Activated CD4-positive, alpha-beta T cell treated with anti-CD3 and anti-CD28 coated beads for 24 hours (primary cell): ENCODE results near the gene PARVG.

Source experiments
- DNase-seq, 2 donors: peaks; one replicate each; pipeline ENCODE4 v3.0.0-alpha.2; 2020; ENCODE audit warnings: low read depth in 2 of 2

The PARVG gene, protein sequence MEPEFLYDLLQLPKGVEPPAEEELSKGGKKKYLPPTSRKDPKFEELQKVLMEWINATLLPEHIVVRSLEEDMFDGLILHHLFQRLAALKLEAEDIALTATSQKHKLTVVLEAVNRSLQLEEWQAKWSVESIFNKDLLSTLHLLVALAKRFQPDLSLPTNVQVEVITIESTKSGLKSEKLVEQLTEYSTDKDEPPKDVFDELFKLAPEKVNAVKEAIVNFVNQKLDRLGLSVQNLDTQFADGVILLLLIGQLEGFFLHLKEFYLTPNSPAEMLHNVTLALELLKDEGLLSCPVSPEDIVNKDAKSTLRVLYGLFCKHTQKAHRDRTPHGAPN

DNA sequence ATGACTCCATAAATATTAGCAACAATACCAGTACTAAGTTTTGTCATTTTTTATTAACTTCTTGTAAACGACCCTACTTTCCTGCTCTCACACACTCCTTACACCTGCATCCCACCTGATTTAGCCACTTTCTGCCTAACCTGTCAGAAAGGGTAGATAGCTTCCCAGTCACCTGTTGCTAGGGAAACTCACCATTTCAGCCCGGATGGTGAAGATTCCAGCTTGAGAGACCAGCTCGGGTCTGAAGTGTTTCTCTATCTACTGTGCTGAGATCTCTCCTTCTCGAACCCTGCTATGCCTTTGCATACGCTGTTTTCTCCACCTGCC, at the start of gene PARVG:
PARVG (plus strand) TSS at position 220 of the 327 bp plus-strand sequence. CDS start 2,405 bp downstream, outside the sequence.
- DNase-seq = peak in 1 of 2 donors; percentile 18

DNA sequence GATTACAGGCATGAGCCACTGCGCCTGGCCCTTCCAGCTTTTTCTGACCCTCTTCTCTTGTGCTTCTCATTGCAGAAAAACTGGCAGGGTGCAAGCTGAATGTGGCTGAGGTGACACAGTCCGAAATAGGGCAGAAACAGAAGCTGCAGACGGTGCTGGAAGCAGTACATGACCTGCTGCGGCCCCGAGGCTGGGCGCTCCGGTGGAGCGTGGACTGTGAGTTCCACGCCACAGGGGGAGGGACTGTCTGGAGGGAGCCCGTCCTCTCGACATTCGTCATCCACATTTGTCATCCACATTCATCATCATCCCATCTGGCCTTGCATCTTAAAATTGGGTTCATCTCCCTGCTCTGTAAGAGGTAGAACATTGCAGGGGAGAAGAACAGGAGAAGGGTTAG, 49.3 kb upstream of the PARVG start:
- no peak for DNase-seq

DNA sequence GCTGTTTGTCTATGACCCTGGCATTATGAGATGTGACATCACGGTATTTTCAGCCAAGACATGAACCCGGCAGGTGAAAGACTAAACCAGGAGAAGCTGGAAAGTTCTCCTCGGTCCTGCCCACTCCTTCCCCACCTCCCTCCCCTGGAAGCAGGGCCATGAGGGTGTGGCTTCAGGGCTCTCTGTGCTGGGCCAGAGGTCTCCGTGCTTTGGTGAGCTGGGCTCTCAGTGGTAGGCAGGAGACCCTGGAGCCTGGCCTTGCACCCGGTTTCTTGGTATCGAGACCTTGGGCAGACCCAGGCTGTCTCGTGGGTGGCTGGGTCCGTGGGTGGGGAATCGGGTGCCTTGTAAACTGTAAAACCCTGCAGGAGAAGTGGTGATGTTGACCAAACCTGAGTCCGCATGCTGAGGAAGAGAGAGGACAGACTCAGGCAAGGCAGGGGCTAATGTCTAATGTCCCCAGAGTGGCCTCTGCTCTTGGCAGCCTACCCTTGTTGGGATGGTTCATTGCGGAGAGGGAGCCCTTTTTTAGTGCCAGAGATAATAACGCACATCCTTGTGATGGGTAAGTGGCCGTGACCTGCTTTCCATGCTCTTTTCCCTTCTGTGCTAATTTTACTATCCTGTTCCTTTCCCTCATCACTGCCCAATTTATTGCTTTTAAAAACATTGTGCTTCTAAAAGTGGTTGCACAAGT, 48.6 kb upstream of the PARVG start:
- no peak for DNase-seq

DNA sequence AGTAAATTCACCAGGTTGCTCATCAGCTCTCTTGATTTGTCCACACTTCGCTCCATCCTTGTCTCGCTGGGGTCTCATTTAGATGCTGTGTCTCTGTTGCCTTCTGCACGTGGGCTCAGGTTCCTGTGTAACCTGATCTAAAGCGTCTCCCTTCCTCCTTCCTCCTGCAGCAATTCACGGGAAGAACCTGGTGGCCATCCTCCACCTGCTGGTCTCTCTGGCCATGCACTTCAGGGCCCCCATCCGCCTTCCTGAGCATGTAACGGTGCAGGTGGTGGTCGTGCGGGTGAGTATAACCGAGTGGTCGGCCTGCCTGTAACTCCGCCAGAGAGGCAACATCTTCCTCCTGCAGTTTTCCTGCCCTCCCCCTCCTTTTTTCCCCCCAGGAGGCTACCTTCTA, 48.0 kb upstream of the PARVG start:
- no peak for DNase-seq

DNA sequence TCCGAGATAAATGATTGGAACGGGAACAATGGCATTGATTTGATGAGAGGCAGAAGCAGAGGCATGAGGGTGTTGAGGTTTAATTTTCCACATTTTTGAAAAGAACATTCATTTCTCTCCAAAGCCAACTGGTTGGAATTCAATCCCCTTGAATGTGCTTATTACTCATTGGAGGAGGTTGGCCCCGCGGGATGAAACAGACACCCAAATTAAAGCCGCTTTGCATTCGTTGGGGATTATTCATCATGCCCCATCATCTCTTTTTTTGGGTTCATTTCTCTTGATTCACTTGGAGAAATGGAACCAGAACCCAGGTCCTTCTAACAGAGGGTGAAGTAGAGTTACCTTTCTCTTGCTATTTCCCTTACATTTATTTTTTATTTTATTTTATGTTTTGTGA, 47.6 kb upstream of the PARVG start:
- no peak for DNase-seq

DNA sequence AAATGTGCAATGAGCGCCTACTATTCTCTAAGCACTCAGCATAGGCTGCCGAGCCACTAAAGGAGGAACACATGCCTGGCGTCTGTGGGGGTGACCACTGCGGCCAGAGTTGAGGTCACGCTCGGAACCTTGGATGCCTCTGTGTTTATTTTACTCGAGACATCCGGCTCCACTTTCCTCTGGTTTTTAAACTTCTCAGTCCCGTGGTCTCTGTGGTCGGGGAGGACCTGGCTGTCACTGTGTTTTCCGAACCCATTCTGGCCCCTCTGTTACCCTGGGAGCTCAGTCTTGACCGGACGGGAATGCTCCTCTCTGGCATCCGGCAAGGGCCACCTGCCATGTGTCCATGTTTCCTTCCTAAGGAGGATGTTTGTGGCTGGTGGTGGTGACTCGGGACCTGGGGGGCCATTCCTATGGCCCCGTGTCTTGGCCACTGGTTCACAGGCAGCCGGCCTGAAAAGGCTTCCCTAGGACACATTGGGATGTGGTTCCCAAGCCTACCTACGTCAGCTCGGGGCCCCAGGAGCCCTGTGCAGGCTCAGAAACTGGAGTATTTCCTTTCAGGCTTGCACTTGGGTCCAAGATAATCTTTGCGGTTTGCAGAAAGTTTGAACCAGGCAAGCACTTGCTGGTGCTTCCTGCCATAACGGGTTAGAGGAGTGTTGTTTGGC, 46.7 kb upstream of the PARVG start:
- no peak for DNase-seq

DNA sequence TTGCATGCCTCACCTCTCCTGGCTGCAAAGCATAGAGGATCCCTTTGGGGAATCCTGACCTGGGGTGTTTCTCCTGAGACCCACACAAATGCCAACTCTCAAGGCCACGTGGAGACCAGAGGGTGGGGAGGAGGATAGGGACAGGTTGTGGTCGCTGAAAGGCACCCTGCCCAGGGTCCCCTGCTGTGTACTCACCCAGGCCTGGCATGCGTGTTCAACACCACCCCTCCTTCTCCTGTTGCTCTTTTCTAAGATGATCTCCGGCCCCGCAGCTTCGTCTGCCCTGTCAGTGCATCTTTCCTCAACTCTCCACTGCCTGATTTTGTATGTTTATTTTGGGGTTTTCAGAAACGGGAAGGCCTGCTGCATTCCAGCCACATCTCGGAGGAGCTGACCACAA, 44.6 kb upstream of the PARVG start:
- no peak for DNase-seq

DNA sequence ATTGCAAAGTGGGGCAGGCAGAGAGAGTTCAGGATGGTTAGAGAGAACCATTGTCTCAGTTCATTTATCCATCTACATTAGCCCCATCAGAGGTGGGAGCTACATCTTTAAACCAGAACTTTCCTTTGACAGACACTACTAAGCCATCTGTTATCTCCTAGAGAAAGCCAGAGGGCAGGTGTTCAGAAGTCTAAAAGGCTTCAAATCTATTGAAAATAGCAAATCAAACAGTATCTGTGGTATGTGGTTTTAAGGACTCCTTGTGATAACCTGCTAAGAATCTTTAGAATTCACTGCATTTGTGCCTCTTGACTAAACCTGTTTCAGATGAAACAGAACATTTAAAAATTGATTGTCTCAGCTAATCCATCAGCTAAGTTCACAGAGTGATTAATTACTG, 43.9 kb upstream of the PARVG start:
- no peak for DNase-seq

DNA sequence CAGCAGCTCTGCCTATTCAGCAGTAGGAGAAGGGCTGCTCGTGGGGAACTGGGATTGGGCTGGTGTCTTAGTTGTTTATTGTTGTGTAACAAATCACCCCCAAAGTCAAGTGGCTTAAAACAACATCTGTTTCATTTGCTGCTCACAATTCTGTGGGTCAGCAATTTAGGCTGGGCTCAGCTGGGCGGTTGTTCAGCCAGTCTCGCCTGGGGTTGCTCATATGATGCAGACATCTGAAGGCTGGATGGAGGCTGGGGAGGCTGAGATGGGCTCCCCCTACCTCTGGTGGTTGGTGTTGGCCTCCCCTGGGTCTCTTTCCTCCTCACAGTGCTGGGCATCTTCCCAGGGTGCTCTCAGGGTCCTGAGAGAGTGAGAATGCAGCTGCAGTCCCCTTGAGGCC, 43.3 kb upstream of the PARVG start:
- no peak for DNase-seq

DNA sequence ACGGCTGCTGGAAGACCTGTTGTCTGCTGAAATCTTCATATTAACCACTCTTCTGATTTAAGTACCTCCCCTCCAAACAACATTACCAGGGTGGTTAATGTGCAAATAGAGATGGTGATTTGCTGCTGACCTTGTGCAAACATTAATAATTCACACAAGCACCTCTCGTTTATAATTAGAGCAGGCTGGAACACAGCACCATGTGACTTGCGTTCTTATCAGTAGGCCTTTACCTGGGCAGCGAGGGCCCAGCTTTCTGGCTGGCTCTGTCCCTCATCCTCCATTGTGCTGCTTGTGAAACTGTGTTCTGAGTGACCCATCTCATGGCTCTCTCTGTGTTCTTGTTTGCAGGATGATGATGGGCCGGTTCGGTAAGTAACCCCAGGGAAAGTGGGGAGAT, 41.0 kb upstream of the PARVG start:
- no peak for DNase-seq

DNA sequence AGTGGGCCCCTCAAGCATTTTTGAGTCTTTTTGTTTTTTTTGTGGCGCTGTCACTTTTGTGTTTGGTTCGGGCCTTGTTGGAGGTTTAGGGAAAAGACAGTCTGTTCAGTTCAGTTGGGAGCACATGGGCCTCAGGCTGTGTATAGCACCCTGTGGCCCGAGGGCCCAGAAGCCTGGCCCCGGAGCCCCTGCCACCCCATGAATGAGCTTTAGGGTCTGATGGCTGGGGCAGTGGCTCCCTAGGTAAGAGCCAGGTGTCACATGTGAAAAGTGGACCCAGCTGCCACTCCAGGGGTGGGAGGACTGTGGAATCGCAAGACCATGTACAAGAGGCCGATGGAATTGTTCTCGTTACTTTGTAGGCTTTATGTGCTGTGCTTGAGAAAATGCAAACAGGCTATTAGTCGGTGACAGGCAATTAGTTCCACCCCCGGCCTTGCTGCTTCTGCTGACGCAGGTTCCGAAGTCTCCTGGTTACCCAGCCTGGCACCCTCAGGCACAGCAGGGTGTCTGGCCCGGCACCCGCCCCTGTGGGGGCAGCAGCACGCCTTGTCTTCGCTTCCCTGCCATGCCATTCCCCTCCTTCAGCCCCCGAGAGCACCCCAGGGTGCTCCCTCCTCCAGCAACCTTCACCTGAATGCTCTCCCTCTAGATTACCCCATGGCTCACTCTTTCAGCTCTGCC, 38.2 kb upstream of the PARVG start:
- DNase-seq = no peak

DNA sequence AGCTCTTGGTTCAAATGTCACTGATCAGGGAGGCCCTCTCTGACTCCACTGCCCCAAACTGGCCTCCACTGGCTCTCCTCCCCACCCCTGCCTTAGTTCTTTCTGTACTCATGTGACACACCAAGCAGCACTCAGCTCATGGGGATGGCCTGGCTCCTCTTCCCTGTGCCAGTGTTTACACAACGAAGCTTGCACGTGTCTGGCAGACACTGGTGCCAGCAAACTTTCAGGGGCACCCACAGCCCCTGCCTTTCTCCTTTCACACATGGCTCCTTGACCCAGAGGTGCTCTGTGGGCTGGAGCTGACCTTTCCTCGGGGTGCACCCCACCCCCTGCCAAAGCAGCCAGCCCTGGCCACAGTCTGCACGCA, 37.6 kb upstream of the PARVG start:
- no peak for DNase-seq

DNA sequence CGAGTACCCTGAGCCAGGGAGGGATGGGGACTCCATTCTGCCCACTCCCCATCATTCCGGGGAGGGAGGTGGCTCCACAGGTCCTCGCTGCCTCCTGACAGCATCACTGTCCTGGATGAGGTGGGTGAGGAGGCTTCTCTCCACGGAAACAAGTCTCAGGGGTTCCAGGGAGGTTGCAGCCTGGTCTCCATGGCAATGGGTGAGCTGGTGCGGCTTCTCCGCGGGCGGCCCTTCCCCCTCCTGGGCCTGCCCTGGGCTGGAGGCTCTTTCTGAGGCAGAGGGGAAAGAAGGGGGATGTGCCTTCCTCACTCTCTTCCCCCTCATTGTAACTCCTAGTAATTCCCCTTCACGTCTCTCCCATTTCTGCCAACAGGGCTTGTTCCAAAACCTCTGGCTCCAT, 37.1 kb upstream of the PARVG start:
- no peak for DNase-seq

DNA sequence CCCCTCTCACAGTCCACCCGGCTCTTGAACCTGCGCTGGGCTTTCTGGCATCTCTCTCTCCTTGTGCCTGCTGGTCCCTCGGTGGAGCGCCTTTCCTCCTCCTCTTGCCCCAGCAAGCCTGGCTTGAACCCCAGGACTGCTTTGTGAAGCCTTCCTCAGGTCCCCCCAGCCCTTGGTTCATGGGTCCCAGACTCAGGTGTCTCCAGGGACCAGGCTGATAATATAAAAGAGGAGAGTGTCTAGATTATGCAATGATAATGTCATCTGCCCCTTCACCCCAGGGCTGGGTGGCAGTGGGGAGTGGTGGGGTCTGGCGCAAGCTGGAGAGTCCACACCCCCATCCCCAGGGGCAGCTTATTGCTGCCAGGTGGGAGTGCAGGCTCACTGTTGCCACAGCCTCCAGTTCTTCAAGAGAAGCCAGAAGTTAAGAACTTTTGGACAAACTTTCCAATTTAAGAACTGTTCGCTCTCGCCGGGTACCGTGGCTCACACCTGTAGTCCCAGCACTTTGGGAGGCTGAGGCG, 36.6 kb upstream of the PARVG start:
- no peak for DNase-seq

DNA sequence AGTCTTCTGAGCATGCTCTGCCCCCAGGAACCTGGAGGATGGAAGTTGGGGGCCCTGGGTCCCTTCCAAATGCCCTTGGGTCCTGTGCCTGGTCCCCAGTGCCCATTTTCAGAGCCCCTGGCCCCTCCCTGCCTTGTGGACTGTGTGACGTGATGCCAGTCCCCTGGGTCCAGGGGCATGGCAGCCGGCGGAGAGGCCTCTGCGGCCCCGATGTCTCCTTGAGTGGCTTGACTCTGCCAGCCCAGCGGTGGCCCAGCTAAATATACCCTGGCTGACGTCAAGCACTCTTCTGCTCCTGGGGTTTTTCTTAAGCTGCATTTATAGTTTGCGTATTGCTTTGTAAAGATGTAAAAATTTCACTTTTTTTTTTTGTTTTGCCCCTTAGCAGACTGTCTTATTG, 35.2 kb upstream of the PARVG start:
- DNase-seq = no peak

DNA sequence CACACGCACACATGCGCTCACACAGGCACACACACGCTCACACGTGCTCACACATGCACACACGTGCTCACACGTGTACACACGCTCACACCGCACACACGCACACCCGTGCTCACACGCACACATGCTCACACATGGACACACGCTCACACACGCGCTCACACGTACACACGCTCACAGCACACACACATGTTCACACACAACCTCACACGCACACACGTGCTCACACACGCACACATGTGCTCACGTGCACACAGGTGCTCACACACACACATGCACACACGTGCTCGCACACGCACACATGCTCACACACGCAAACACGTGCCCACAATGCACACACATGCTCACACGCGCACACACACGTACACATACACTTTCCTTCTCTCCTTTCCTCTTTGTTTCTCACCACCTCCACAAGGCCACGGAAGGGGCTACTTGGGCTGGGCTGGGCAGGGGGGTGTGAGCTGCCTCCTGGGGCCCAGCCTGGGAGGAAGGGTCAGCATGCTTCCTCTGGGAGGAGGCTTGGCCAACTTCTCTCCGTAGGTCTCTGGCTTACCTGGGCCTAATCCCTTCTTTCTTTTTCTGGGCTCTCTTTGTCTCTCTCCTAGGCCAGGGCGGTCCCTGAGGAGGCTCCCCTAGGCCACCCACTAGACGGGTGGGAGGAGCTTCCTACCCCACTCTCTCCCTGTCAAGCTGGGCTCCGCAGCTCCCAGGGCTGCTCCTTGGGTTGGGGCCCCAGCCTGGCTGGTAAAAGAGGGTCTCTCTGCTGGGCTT, 34.5 kb upstream of the PARVG start:
- no peak for DNase-seq

DNA sequence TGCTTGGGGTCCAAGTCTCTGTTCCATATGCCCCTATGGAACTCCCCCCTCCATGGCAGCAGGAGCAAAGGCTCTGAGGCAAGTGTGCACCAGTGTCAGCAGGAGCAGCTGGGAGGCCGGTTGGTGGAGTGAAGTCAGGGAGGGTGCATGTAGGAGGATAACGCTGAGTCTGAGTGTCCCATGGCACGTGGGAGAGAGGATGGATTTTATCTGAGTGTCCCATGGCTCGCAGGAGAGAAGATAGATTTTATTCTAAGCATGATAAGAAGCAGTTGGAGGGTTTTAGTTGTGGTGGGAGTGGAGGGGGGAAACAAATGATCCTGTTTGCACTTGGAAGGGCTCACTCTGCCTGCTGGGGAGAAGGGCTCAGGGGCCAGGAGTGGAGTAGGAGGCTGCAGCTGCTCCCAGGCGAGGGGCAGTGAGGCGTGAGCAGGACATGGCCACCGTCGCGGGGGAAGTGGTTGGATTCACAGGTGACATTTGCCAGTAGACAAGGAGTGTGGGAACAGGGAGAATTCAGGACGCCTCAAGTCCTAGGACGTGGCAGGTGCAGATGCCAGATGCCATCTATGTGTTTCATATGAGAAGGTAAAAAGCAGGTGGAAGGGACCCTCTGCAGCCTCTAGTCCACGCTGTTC, 33.6 kb upstream of the PARVG start:
- no peak for DNase-seq

DNA sequence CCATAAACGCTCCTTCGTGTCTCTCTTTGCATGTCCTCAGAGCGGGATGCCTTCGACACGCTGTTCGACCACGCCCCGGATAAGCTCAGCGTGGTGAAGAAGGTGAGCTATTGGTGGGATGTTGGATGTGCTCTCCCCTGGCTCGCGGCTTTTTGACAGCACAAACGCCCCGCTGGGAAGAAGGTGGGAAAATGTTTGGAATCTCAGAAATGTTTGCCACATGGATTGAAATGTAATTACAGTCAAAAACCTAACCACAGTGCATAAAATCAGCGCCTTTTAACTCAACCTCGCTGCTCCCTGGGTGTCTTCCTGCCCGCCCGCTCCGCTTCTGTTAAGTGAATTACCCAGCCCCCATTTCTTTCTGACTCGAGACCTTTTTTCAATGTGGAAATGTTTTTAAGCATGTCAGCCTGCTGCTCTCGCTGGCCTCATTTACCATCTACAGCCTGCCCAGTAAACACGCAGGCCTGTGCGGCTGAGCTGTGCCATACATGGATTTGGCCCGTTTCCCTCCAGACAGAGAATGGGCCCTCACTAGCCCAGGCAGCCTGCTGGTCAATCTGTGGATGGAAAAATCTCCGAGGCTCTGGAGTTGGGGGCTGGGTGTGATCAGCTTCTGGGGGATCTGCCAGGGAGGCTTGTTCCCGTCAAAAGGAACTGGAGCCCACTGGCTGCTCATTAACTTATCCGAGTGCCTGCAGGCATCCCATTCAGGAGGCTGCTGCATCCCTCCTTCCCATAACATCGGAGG, 32.7 kb upstream of the PARVG start:
- DNase-seq = no peak

DNA sequence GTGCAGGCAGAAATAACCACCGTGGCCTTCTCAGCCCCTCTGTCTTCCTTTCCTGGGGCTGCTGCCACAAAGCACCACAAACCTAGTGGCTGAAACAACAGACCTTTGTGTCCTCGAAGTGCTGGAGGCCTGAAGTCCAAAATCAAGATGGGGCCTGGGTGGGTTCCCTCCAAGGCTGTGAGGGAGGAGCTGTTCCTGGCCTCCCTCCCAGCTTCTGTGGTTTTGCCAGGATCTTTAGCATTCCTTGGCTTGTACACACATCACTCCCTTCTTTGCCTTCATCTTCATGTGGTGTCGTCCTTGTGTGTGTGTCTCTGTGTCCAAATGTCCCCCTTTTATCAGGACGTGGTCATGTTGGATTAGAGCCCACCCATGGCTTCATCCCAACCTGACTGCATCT, 29.0 kb upstream of the PARVG start:
- DNase-seq = no peak

DNA sequence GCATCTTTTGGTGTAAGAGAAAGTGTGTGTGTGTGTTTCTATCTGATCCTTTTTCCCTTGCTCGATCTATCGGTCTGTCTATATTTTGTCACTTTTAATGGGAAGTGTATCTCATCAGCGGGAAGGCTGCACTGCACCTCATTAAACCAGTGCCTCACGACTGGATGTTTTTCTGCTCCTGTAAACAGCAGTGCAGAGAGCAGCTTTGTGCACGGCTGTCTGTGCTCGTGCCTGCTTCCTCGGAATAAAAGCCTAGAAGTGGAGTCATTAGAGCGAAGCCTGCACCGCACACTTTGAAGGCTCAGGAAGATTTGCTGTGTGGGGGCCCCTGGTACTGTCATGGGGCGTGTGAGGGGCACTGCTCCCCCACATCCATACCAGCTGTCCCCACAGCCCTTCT, 27.0 kb upstream of the PARVG start:
- no peak for DNase-seq
